IMR-90 (cell line): ENCODE measurements around the gene SRPK1.

Experiments used
- CTCF ChIP-seq: conservative IDR thresholded peaks from 2 replicates; pipeline ENCODE4 v1.5.1; 2012; ENCODE audit warnings: mild to moderate bottlenecking, low read depth, low read length, improper control_type of control experiment
- POLR2A ChIP-seq: IDR thresholded peaks from 2 replicates; pipeline ENCODE4 v1.6.1; 2012; ENCODE audit warnings: mild to moderate bottlenecking, low read depth, low read length
- SMC3 ChIP-seq: fragments of 150-350 bp; IDR thresholded peaks from 2 replicates; pipeline ENCODE4 v1.6.1; 2016; ENCODE audit warnings: low read depth, mild to moderate bottlenecking, antibody characterized with exemption, low read length, moderate library complexity
- USF2 ChIP-seq: fragments of 150-350 bp; IDR thresholded peaks from 2 replicates; pipeline ENCODE4 v1.6.1; 2017; ENCODE audit warnings: mild to moderate bottlenecking, antibody characterized with exemption, low read length, low read depth

GRCh38 chr6:35929601-35930000 lies 8.7 kb upstream of the SRPK1 start:
- no peak for TF ChIP-seq CTCF
- TF ChIP-seq USF2 = no peak
- no peak for TF ChIP-seq SMC3
- no peak for TF ChIP-seq POLR2A
